Measurements from ENCODE around the gene SPAG9.

The SPAG9 gene

GRCh38 chr17:50938821-50939541 is 181.7 kb downstream of the SPAG9 start:
- no peak for TF ChIP-seq CTCF (IDR thresholded peaks at IDR 0.05; ENCODE audit: extremely low read depth, missing control alignments)
- DNase-seq (ENCODE audit: low spot score) = no peak

- no peak for DNase-seq (ENCODE audit: low spot score)
- no peak for TF ChIP-seq CTCF (IDR thresholded peaks at IDR 0.05; ENCODE audit: extremely low read depth, missing control alignments)
These were observed 184.7 kb downstream of the SPAG9 start for GRCh38 chr17:50935996-50936266.

GRCh38 chr17:50935221-50935995 is 185.3 kb downstream of the SPAG9 start:
- DNase-seq (ENCODE audit: low spot score) = no peak

GRCh38 chr17:50934672-50935220 is 185.9 kb downstream of the SPAG9 start:
- no peak for DNase-seq (ENCODE audit: low spot score)
- TF ChIP-seq CTCF (IDR thresholded peaks at IDR 0.05; ENCODE audit: extremely low read depth, missing control alignments) = no peak

More at GRCh38 chr17:50935221-50935995, 185.3 kb downstream of the SPAG9 start:
- TF ChIP-seq CTCF (IDR thresholded peaks at IDR 0.05; ENCODE audit: extremely low read depth, missing control alignments) = no peak

- no peak for DNase-seq (ENCODE audit: low spot score)
- no peak for TF ChIP-seq CTCF (IDR thresholded peaks at IDR 0.05; ENCODE audit: extremely low read depth, missing control alignments)
These were observed 186.5 kb downstream of the SPAG9 start for GRCh38 chr17:50934161-50934560.

- peak; percentile 70 for DNase-seq (ENCODE audit: low spot score)
- no peak for TF ChIP-seq CTCF (IDR thresholded peaks at IDR 0.05; ENCODE audit: extremely low read depth, missing control alignments)
These were observed 189.3 kb downstream of the SPAG9 start for GRCh38 chr17:50931144-50931908.

Measured in GM20000 (cell line).